D341Med (cell line): Measurements from ENCODE around the gene RAB5B.
"Not testable (repeated sequence)": the region's sequence is repeated elsewhere in the genome, so short reads cannot be mapped to it uniquely, and the experiment has no call there.

Source experiments
- DNase-seq: peaks from one replicate; pipeline ENCODE4 v3.0.0; 2012; ENCODE audit warnings: low spot score

Gene RAB5B

GRCh38 chr12:56018356-56018755 lies 44.5 kb downstream of the RAB5B start:
- DNase-seq: no peak

GRCh38 chr12:56020423-56021184 lies 46.7 kb downstream of the RAB5B start, which contains the start of gene IKZF4:
Gene IKZF4 (plus strand): TSS chr12:56021043. CDS start chr12:56021494, 451 bp downstream.
- no peak for DNase-seq

GRCh38 chr12:56021889-56022497 lies 48.1 kb downstream of the RAB5B start:
- DNase-seq: no peak

GRCh38 chr12:56028511-56029165 lies 54.8 kb downstream of the RAB5B start:
- DNase-seq: no peak

GRCh38 chr12:56029166-56029519 lies 55.3 kb downstream of the RAB5B start:
- DNase-seq: no peak

GRCh38 chr12:56029666-56030293 lies 55.9 kb downstream of the RAB5B start:
- DNase-seq: peak; percentile 76

GRCh38 chr12:56031987-56032386 lies 58.1 kb downstream of the RAB5B start:
- DNase-seq: no peak

GRCh38 chr12:56034586-56035332 lies 60.9 kb downstream of the RAB5B start:
- no peak for DNase-seq

GRCh38 chr12:56037161-56037560 lies 63.3 kb downstream of the RAB5B start:
- DNase-seq: no peak

GRCh38 chr12:56038022-56038655 lies 64.3 kb downstream of the RAB5B start:
- DNase-seq: no peak

GRCh38 chr12:56040151-56040550 lies 66.3 kb downstream of the RAB5B start:
- DNase-seq: no peak

GRCh38 chr12:56040963-56041551 lies 67.2 kb downstream of the RAB5B start:
- DNase-seq: no peak

GRCh38 chr12:56041552-56042429 lies 67.9 kb downstream of the RAB5B start, which contains the start of gene RPS26:
Gene RPS26 (plus strand): TSS chr12:56041918. CDS start chr12:56042167, 249 bp downstream.
- DNase-seq: peak; percentile 93

GRCh38 chr12:56042430-56042813 lies 68.5 kb downstream of the RAB5B start:
- not testable (repeated sequence) for DNase-seq

- DNase-seq: no peak
Measured at GRCh38 chr12:56042843-56043242, 69.0 kb downstream of the RAB5B start.
